K562 (cell line): ENCODE data around the gene PBXIP1. TPM values are rescaled to one million over a fixed set of nuclear protein-coding genes. Genes with fewer than 3 reads are reported as not detected.

ENCODE experiments used
- ATAC-seq: fragments of 200-7000 bp; cut with Tn5 transposase; 3 replicates; pipeline ENCODE4 v1.9.1; 2020; ENCODE audit warnings: moderate library complexity
- BruUV-seq: library from RNA; stranded (reverse); fragments of 400-500 nt; replicated peaks from 2 replicates; lab custom pipeline; 2021; lab: Mats Ljungman, UMichigan
- CTCF ChIA-PET: fragments of 300-600 bp; formaldehyde crosslinking; extraction: SDS; loops from one replicate; lab custom pipeline; 2021; ENCODE audit warnings: low intra/inter-chr PET ratio; lab: Yijun Ruan, JAX
- POLR2A ChIA-PET: fragments of 300-600, 350-650 bp; sonication (Branson Sonifier 250); formaldehyde crosslinking; extraction: SDS; loops from one replicate; lab custom pipeline; 2021; ENCODE audit warnings: antibody characterized with exemption, inconsistent platforms; lab: Yijun Ruan, JAX
- DNase-seq, 4 experiments: peaks; one replicate each; pipeline versions ENCODE4 v3.0.0 to v3.0.0-alpha.2; 2011 to 2018; ENCODE audit warnings: low spot score in 3 of 4, mixed read lengths in 3 of 4; ENCODE audit errors: extremely low read depth in 1 of 4
- FAIRE-seq: peaks from 2 replicates; lab custom pipeline; 2011; peaks lifted over from hg19 to GRCh38; lab: Jason Lieb, UNC
- H2AFZ ChIP-seq: 2 replicates; pipeline ENCODE4 v1.6.0; 2011; ENCODE audit warnings: low read depth, low read length, control low read depth, inconsistent platforms
- H3K27ac ChIP-seq: fragments of 200-600 bp; 3 replicates; pipeline ENCODE4 v1.8.0; 2011; ENCODE audit warnings: low read depth, mild to moderate bottlenecking, control low read depth, inconsistent platforms, low read length, moderate library complexity, mixed read lengths; ENCODE audit errors: extremely low read depth
- H3K27me3 ChIP-seq, 2 experiments: fragments of 300-600 bp in 1 of 2; 2 replicates in 1 of 2; 3 replicates in 1 of 2; pipeline versions ENCODE4 v1.6.0 to v1.8.0; 2011; ENCODE audit warnings: inconsistent platforms in 2 of 2, low read length in 2 of 2, mild to moderate bottlenecking in 1 of 2, mixed read lengths in 1 of 2, moderate library complexity in 1 of 2; ENCODE audit not compliant: control insufficient read depth in 2 of 2, insufficient read depth in 2 of 2
- H3K36me3 ChIP-seq: fragments of 300-600 bp; 3 replicates; pipeline ENCODE4 v1.8.0; 2011; ENCODE audit warnings: mild to moderate bottlenecking, low read length, inconsistent platforms; ENCODE audit not compliant: control insufficient read depth, insufficient read depth
- H3K4me1 ChIP-seq, 2 experiments: fragments of 200-600 bp in 1 of 2; replicated peaks in 1 of 2; 2 replicates in 1 of 2; 3 replicates in 1 of 2; pipeline versions ENCODE4 v1.5.1 to v1.8.0; 2011; ENCODE audit warnings: inconsistent platforms in 2 of 2, low read length in 2 of 2, mild to moderate bottlenecking in 1 of 2, mixed read lengths in 1 of 2, moderate library complexity in 1 of 2; ENCODE audit not compliant: control insufficient read depth in 2 of 2, insufficient read depth in 2 of 2
- H3K4me2 ChIP-seq: 2 replicates; pipeline ENCODE4 v1.6.1; 2011; ENCODE audit warnings: low read length, control low read depth, inconsistent platforms, mixed read lengths; ENCODE audit not compliant: insufficient read depth
- H3K4me3 ChIP-seq: fragments of 200-600 bp; sonication (generic), shearing (Covaris generic); 2 replicates; pipeline ENCODE4 v1.5.1; 2016; ENCODE audit warnings: control low read depth, inconsistent platforms
- H3K79me2 ChIP-seq: fragments of 200-600 bp; 3 replicates; pipeline ENCODE4 v1.8.0; 2011; ENCODE audit warnings: low read length, inconsistent platforms; ENCODE audit not compliant: control insufficient read depth, insufficient read depth
- H3K9ac ChIP-seq, 2 experiments: 2 replicates each; pipeline versions ENCODE4 v1.6.0 to v1.6.1; 2011; ENCODE audit warnings: low read depth in 2 of 2, low read length in 2 of 2, control low read depth in 1 of 2, inconsistent platforms in 1 of 2, mild to moderate bottlenecking in 1 of 2, mixed read lengths in 1 of 2; ENCODE audit not compliant: insufficient read depth in 1 of 2
- H3K9me1 ChIP-seq: one replicate; pipeline ENCODE4 v1.6.0; 2011; ENCODE audit warnings: inconsistent platforms, mild to moderate bottlenecking, low read length, moderate library complexity; ENCODE audit not compliant: control insufficient read depth, insufficient read depth
- H3K9me3 ChIP-seq: replicated peaks from 2 replicates; pipeline ENCODE4 v1.5.1; 2011; ENCODE audit warnings: low read depth, low read length, inconsistent platforms; ENCODE audit not compliant: control insufficient read depth, insufficient read depth
- H4K20me1 ChIP-seq: replicated peaks from 2 replicates; pipeline ENCODE4 v1.6.1; 2011; ENCODE audit warnings: low read length, inconsistent platforms, mixed read lengths; ENCODE audit not compliant: control insufficient read depth, insufficient read depth
- ARID1B ChIP-seq: fragments of 450-650 bp; IDR thresholded peaks from 2 replicates; pipeline ENCODE4 v1.6.1; 2016; ENCODE audit warnings: antibody characterized with exemption, mild to moderate bottlenecking, inconsistent platforms
- ATF2 ChIP-seq: sonication (generic); formaldehyde crosslinking; IDR thresholded peaks from 2 replicates; pipeline ENCODE4 v1.8.1; 2022; ENCODE audit warnings: missing genetic modification reagents
- ELF2 ChIP-seq: fragments of 250-450 bp; sonication (Bioruptor Pico); IDR thresholded peaks from 2 replicates; pipeline ENCODE4 v1.5.0; 2021; ENCODE audit warnings: mild to moderate bottlenecking
- ILK ChIP-seq: fragments of 450-650 bp; IDR thresholded peaks from 2 replicates; pipeline ENCODE4 v1.6.1; 2016; ENCODE audit warnings: missing genetic modification characterization, low read depth, mild to moderate bottlenecking, missing compliant biosample characterization, moderate library complexity, borderline replicate concordance
- KLF6 ChIP-seq: fragments of 250-450 bp; sonication (Bioruptor Pico); IDR thresholded peaks from 2 replicates; pipeline ENCODE4 v1.4.0; 2020; ENCODE audit warnings: mild to moderate bottlenecking, moderate library complexity, borderline replicate concordance
- MLLT1 ChIP-seq, 2 experiments: fragments of 450-650 bp; IDR thresholded peaks; 2 replicates each; pipeline ENCODE4 v1.6.1; 2016
- SNAPC5 ChIP-seq: fragments of 250-450 bp; sonication (Bioruptor Pico); IDR thresholded peaks from 2 replicates; pipeline ENCODE4 v1.8.0; 2021; ENCODE audit warnings: moderate library complexity, mild to moderate bottlenecking, inconsistent platforms
- U2AF1 ChIP-seq: fragments of 200-400 bp; formaldehyde crosslinking; optimal IDR thresholded peaks from 2 replicates; pipeline ENCODE3; 2017; ENCODE audit warnings: mild to moderate bottlenecking, low read depth, low read length, moderate library complexity
- YY1 ChIP-seq, 3 experiments: IDR thresholded peaks; 2 replicates each; pipeline ENCODE4 v1.6.1; 2011; ENCODE audit warnings: low read length in 2 of 3, mild to moderate bottlenecking in 2 of 3, moderate library complexity in 2 of 3, borderline replicate concordance in 1 of 3, control low read depth in 1 of 3, low read depth in 1 of 3; ENCODE audit not compliant: insufficient read depth in 3 of 3, insufficient replicate concordance in 2 of 3, control insufficient read depth in 1 of 3, insufficient read length in 1 of 3; ENCODE audit errors: extremely low read depth in 1 of 3
- ZC3H4 ChIP-seq: sonication (generic); formaldehyde crosslinking; IDR thresholded peaks from 2 replicates; pipeline ENCODE4 v1.9.0; 2021; ENCODE audit warnings: missing genetic modification reagents, borderline replicate concordance
- ZNF280B ChIP-seq: fragments of 250-450 bp; sonication (Bioruptor Pico); IDR thresholded peaks from 2 replicates; pipeline ENCODE4 v1.5.1; 2021; ENCODE audit warnings: mild to moderate bottlenecking
- WGBS: fragments of 100-300 bp; shearing (Covaris generic); methylation state at CpG from one replicate; pipeline ENCODE4 v1.1.6; 2016; ENCODE audit warnings: low coverage, mixed read lengths; ENCODE audit not compliant: insufficient coverage; ENCODE audit errors: missing lambda C conversion rate; 5-methylcytosine and 5-hydroxymethylcytosine counted together
- in situ Hi-C: fragments of 300-500 bp; cut with MboI; formaldehyde crosslinking; loops from 4 replicates; pipeline ENCODE4 v1.15.0; 2018; ENCODE audit warnings: inconsistent platforms, mixed read lengths
- intact Hi-C: fragments of 100-400 bp; cut with micrococcal nuclease; formaldehyde crosslinking; loops from 2 replicates; pipeline ENCODE4 v1.14.2; 2022
- polyA plus RNA-seq, 8 experiments: library from polyadenylated mRNA; depleted of rRNA in 4 of 8; stranded (reverse) in 5 of 8; unstranded in 3 of 8; fragments of >200 nt; fragmentation: Nextera tagmentation in 2 of 8; fragmentation: Illumina TruSeq in 1 of 8; extraction: Ambion mirVana in 2 of 8; extraction: Trizol in 1 of 8; gene quantifications; 2 replicates each; pipeline versions ENCODE4 v1.2.1 to v1.2.3, GENCODE V29; 2011 to 2014; ENCODE audit warnings: inconsistent platforms in 1 of 8, missing spikeins in 1 of 8
- total RNA-seq, 7 experiments: library from RNA; depleted of rRNA in 6 of 7; stranded (reverse); fragments of >200 nt in 6 of 7; fragmentation: Illumina TruSeq in 2 of 7; extraction: Trizol in 2 of 7; gene quantifications; 2 replicates each; pipeline versions ENCODE4 v1.2.1 to v1.2.3, GENCODE V29; 2011 to 2021; ENCODE audit warnings: low replicate concordance in 1 of 7
- TF ChIP-seq, protein P1 (sequence below): fragments of 450-650 bp; formaldehyde crosslinking; IDR thresholded peaks from 2 replicates; pipeline ENCODE4 v1.4.0; 2020; ENCODE audit warnings: mild to moderate bottlenecking, mixed read lengths

PBXIP1 gene
- total and polyA plus RNA-seq, 9 of the 15 experiments (the other 6 are each of a cell fraction or from before 2014, with no cell fraction given) = 0.13 to 8.3 (median 5.8) TPM

DNA sequence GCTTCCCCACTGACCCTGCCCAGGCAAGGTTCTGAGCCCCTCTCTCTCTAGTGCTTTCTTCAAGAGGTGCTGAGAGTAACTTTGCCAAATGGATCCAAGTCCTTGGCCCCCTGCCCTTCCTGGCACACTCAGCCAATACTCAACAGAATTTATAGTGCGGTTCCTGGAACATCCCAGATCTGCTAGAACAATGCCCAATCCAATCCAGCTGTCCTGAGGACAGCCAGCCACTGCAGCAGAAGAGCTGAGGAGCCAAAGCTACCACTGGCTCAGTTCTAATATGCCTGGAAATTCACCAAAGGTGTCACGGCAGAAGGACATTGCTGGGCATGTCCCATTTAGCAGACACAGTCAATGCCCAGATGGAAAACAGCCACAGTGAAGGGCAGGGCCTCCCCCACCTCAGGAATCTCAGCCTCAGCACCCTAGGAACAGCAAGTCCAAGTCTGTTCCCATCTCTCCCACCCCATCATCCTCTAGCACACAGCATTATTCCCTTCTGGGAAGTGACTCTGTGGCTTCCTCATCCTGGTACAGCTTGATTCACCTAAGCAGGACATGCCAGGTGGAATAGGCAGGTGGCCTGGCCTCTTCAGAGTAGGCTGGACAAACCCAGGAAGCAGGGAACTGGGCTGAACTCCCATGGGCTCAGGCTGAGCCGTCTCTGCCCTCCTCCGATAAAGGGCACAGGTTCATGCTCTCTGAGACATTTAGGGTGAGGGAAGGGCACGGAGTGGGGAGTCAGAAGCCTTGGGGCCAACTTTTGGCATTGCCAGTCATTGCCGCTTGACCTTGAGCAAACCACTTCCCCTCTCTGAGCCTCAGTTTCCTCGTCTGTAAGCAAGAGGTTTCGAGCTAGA, 44.0 kb downstream of the PBXIP1 start:
- Histone ChIP-seq H3K36me3 (no peaks in the 10 kb centered on the region), H3K9ac (no peak overlapping the region), H3K27ac (no peak overlapping the region), H3K9me3 (peaks cover 4% of the 10 kb centered on the region), H3K4me1 (no peaks in the 10 kb centered on the region; a peak in 2 of 5 replicates), H2AFZ (no peak overlapping the region), H3K4me3 (no peak overlapping the region), H3K9me1 (no peaks in the 10 kb centered on the region), H3K4me2 (no peak overlapping the region), H3K27me3 (no peaks in the 10 kb centered on the region; a peak in 2 of 5 replicates), H3K79me2 (no peaks in the 10 kb centered on the region), H4K20me1 (no peaks in the 10 kb centered on the region)
- ChIA-PET CTCF (no interaction called here), POLR2A (interaction anchor here (1.6 kb wide), 1 partner anchor 31 kb away, joined by 3 read pairs; no protein-coding TSS in a partner anchor)
- FAIRE-seq = no peak
- no peak for ATAC-seq
- 13% methylated on average over 8 of the region's 8 CpGs for WGBS
- in situ Hi-C loops (no loop called here), intact Hi-C loops (no loop called here)
- no TSS peak for BruUV-seq
- DNase-seq = no peak
- no peak for TF ChIP-seq YY1 (IDR thresholded peaks at IDR 0.05; ENCODE audit: borderline replicate concordance in 1 of 3, control insufficient read depth in 1 of 3, extremely low read depth in 1 of 3, insufficient read depth in 3 of 3, insufficient read length in 1 of 3, insufficient replicate concordance in 2 of 3, low read depth in 1 of 3, low read length in 2 of 3)
- no peak for TF ChIP-seq MLLT1 (IDR thresholded peaks at IDR 0.05)
- TF ChIP-seq U2AF1 = no peak
- no peak for TF ChIP-seq ATF2 (CRISPR knock-in tag)
- TF ChIP-seq, protein P1, sequence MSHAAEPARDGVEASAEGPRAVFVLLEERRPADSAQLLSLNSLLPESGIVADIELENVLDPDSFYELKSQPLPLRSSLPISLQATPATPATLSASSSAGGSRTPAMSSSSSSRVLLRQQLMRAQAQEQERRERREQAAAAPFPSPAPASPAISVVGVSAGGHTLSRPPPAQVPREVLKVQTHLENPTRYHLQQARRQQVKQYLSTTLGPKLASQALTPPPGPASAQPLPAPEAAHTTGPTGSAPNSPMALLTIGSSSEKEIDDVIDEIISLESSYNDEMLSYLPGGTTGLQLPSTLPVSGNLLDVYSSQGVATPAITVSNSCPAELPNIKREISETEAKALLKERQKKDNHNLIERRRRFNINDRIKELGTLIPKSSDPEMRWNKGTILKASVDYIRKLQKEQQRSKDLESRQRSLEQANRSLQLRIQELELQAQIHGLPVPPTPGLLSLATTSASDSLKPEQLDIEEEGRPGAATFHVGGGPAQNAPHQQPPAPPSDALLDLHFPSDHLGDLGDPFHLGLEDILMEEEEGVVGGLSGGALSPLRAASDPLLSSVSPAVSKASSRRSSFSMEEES (CRISPR knock-in tag) = no peak
- no peak for TF ChIP-seq ZNF280B (CRISPR knock-in tag)
- TF ChIP-seq ZC3H4 (CRISPR knock-in tag) = no peak
- no peak for TF ChIP-seq ARID1B
- no peak for TF ChIP-seq ELF2 (CRISPR knock-in tag)
- TF ChIP-seq ILK = no peak
- TF ChIP-seq KLF6 (CRISPR knock-in tag) = no peak
- no peak for TF ChIP-seq SNAPC5 (CRISPR knock-in tag)
